Epithelial cell of proximal tubule (primary cell): ENCODE measurements around the gene PRR5. TPM values are rescaled to one million over a fixed set of nuclear protein-coding genes. Genes with fewer than 3 reads are reported as not detected.
"Not testable (repeated sequence)": the region's sequence is repeated elsewhere in the genome, so short reads cannot be mapped to it uniquely, and the experiment has no call there.

Experiments
- DNase-seq: peaks from one replicate; pipeline ENCODE4 v3.0.0-alpha.2; 2011; ENCODE audit warnings: low read depth
- H3K4me3 ChIP-seq: 2 replicates; pipeline ENCODE4 v1.5.1; 2011; ENCODE audit warnings: low read depth, mild to moderate bottlenecking, low read length
- CTCF ChIP-seq: conservative IDR thresholded peaks from 2 replicates; pipeline ENCODE4 v1.5.1; 2012; ENCODE audit warnings: low read depth, mild to moderate bottlenecking, low read length
- total RNA-seq: library from RNA; depleted of rRNA; stranded (reverse); fragments of >200 nt; gene quantifications from 2 replicates; pipeline ENCODE4 v1.2.3, GENCODE V29; 2015

Gene PRR5
- total RNA-seq, 1 donor from 2014 or later, result 9.1 TPM

- no peak for DNase-seq
- no peak overlapping the region for H3K4me3 ChIP-seq
- TF ChIP-seq CTCF, result no peak
These were observed 28.6 kb upstream of the PRR5 start for GRCh38 chr22:44673406-44673805.

GRCh38 chr22:44676066-44676440 is 26.0 kb upstream of the PRR5 start:
- not testable (repeated sequence) for DNase-seq, H3K4me3 ChIP-seq

GRCh38 chr22:44676441-44677352 is 25.3 kb upstream of the PRR5 start:
- H3K4me3 ChIP-seq, result peak overlapping the region; percentile 49
- no peak for TF ChIP-seq CTCF

GRCh38 chr22:44677353-44677840 is 24.6 kb upstream of the PRR5 start:
- H3K4me3 ChIP-seq, result peak overlapping the region; percentile 49
- TF ChIP-seq CTCF, result no peak
- no peak for DNase-seq

More at GRCh38 chr22:44676441-44677352, 25.3 kb upstream of the PRR5 start:
- DNase-seq, result no peak

- no peak overlapping the region for H3K4me3 ChIP-seq
- no peak for DNase-seq
- no peak for TF ChIP-seq CTCF
These were observed 24.0 kb upstream of the PRR5 start for GRCh38 chr22:44677871-44678555.

GRCh38 chr22:44678556-44679305 is 23.3 kb upstream of the PRR5 start:
- no peak for DNase-seq
- no peak for TF ChIP-seq CTCF
- H3K4me3 ChIP-seq, result no peak overlapping the region

- DNase-seq, H3K4me3 ChIP-seq: not testable (repeated sequence)
These were observed 22.7 kb upstream of the PRR5 start for GRCh38 chr22:44679306-44679647.
